Brain microvascular endothelial cell (primary cell): ENCODE measurements around the gene ARHGAP45.
"Not testable (repeated sequence)": the region's sequence is repeated elsewhere in the genome, so short reads cannot be mapped to it uniquely, and the experiment has no call there.

Experiments used
- DNase-seq: peaks from one replicate; pipeline ENCODE4 v3.0.0-alpha.2; 2020
- H3K27ac ChIP-seq: fragments of 250-450 bp; sonication (Bioruptor Pico); 2 replicates; pipeline ENCODE4 v1.5.1; 2020; ENCODE audit warnings: mild to moderate bottlenecking, moderate library complexity
- H3K27me3 ChIP-seq: fragments of 250-450 bp; sonication (Bioruptor Pico); replicated peaks from 2 replicates; pipeline ENCODE4 v1.5.1; 2020; ENCODE audit warnings: mild to moderate bottlenecking
- H3K36me3 ChIP-seq: fragments of 250-450 bp; sonication (Bioruptor Pico); replicated peaks from 2 replicates; pipeline ENCODE4 v1.5.1; 2020; ENCODE audit warnings: mild to moderate bottlenecking
- H3K4me3 ChIP-seq: 2 replicates; pipeline ENCODE4 v1.5.1; 2011; ENCODE audit warnings: low read depth, mild to moderate bottlenecking, control low read depth, low read length, moderate library complexity
- in situ Hi-C: cut with HindIII; loops from 2 replicates; pipeline ENCODE4 v1.10.0; 2017; ENCODE audit warnings: low sequenced_read_pairs, low pct_ligation_motif_present
- TF ChIP-seq, protein P1 (sequence below): IDR thresholded peaks from 2 replicates; pipeline ENCODE4 v1.5.1; 2011; ENCODE audit warnings: low read depth, mild to moderate bottlenecking, moderate library complexity, low read length, control low read depth, inconsistent platforms; ENCODE audit errors: missing control alignments

Gene ARHGAP45

DNA sequence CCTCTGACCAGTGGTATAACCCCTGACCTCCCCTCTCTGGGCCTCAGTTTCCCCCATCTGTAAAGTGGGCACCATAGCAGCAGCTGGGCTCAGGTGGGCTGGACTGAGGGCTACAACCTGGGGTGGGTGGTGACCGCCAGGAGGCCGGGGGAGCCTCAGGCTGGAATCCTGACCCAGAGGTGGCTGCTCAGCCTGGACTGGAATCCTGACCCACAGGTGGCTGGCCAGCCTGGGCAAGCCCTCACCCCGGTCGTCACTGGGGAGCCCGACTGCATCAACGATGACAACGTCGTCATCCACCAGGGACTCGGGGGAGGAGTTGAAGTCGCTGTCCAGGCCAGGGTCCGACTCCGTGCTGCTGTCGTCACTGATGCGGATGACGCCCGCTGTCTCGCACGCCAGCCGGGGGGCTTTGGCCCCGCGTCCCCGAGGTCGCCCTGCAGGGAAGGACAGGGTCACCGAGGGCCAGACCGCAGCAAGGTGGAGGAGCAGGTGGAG is 47.1 kb downstream of the ARHGAP45 start:
- H3K36me3 ChIP-seq: peaks cover 75% of the 10 kb centered on the region
- DNase-seq: no peak
- no peak overlapping the region for H3K27ac ChIP-seq
- no peaks in the 10 kb centered on the region for H3K27me3 ChIP-seq
- H3K4me3 ChIP-seq: no peak overlapping the region
- in situ Hi-C loops: loop anchor here (25.0 kb wide), 1 partner anchor 123 kb away; the partner anchor contains the start of genes ATP5F1D, CBARP and MIDN
- TF ChIP-seq, protein P1, sequence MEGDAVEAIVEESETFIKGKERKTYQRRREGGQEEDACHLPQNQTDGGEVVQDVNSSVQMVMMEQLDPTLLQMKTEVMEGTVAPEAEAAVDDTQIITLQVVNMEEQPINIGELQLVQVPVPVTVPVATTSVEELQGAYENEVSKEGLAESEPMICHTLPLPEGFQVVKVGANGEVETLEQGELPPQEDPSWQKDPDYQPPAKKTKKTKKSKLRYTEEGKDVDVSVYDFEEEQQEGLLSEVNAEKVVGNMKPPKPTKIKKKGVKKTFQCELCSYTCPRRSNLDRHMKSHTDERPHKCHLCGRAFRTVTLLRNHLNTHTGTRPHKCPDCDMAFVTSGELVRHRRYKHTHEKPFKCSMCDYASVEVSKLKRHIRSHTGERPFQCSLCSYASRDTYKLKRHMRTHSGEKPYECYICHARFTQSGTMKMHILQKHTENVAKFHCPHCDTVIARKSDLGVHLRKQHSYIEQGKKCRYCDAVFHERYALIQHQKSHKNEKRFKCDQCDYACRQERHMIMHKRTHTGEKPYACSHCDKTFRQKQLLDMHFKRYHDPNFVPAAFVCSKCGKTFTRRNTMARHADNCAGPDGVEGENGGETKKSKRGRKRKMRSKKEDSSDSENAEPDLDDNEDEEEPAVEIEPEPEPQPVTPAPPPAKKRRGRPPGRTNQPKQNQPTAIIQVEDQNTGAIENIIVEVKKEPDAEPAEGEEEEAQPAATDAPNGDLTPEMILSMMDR: no peak

DNA sequence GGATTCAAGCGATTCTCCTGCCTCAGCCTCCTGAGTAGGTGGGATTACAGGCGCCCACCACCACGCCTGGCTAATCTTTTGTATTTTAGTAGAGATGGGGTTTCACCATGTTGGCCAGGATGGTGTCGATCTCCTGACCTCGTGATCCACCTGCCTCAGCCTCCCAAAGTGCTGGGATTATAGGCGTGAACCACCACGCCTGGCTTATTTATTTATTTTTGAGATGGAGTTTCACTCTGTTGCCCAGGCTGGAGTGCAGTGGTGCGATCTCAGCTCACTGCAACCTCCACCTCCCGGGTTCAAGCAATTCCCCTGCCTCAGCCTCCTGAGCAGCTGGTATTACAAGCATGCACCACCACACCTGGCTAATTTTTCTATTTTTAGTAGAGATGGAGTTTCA is 47.8 kb downstream of the ARHGAP45 start:
- H3K36me3 ChIP-seq: peaks cover 76% of the 10 kb centered on the region
- DNase-seq, H3K27ac ChIP-seq, H3K27me3 ChIP-seq, H3K4me3 ChIP-seq: not testable (repeated sequence)
- in situ Hi-C loops: loop anchor here (25.0 kb wide), 1 partner anchor 123 kb away; the partner anchor contains the start of genes ATP5F1D, CBARP and MIDN

DNA sequence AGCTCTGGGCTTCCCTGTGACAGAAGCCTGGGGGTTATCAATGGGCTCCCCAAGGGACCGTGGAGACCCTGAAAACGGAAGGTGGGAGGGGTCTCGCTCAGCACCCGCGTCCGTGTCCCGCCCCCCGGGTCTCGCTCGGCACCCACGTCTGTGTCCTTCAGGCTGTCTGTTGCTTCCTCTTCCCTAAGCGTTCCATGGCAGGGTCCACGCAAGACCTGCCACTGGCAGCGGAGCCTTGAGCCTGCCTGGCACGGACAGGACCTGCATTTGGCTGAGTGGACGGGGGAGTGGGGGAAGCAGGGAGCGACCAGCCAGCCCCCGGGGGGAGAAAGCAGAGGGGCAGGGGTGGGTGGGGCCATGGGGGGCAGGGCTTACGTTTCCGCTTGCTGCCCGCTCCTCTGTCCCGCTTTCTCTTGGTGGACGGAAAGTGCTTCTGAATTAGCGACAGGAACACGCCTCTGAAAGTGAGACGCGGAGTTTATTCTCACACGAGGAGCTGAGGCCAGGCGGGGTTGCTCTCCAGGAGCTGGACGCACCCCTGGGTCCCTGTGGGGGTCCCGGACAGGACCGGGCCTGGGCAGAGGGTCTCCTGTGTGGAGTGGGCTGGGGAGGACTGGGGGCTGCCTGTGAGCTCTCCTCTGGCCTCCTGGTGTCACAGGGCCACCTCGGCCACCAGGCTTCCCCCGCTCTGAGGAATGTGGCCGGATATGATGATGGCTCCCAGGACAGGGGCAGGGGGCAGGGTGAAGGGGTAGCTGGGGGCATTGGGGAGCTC is 48.9 kb downstream of the ARHGAP45 start:
- TF ChIP-seq, protein P1: no peak
- Histone ChIP-seq H3K27ac (no peak overlapping the region), H3K4me3 (no peak overlapping the region), H3K36me3 (peaks cover 81% of the 10 kb centered on the region), H3K27me3 (no peaks in the 10 kb centered on the region)
- DNase-seq: no peak
- in situ Hi-C loops: loop anchor here (25.0 kb wide), 1 partner anchor 121 kb away; the partner anchor contains the start of genes ATP5F1D, CBARP and MIDN

DNA sequence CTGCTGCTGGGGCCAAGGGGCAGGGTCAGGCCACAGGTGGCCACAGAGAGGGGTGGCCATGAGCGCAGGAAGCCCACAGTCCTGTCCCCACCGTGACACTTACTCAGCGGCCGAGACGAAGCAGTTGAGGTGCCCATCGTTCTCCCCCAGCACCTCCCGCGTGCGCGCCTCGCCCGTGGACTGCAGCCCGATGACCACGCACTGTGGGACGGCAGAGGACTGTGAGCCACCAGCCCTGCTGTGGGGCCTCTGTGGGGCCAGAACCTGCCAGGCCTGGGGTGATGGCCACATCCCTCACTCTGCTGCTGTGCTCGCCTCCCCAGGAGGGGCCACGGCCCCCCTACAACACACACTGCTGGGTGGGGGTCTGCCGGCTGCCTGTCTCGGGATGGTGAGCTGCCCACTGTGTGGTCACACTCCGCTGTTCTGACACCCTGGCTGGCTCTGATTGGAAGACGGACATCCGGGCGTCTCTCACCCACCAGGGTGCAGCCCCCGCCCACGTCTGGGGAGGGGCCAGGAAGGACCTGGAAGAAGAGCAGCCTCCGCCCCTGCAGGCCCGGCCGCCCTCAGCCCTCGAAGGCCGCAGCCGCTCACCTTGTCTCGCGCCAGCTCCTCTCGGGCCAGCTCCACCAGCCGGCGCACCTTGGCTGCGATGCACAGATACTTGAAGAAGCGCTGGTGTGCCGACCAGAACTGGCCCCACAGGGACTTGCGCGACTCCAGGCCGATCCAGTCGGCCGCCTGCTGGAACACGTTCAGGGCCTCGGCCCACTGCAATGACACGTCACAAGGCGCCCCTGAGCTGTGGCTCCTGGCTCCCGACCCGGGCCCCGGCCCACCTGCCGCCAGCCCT is 50.0 kb downstream of the ARHGAP45 start:
- Histone ChIP-seq H3K4me3 (no peak overlapping the region), H3K36me3 (peaks cover 85% of the 10 kb centered on the region), H3K27me3 (no peaks in the 10 kb centered on the region), H3K27ac (no peak overlapping the region)
- in situ Hi-C loops: loop anchor here (25.0 kb wide), 1 partner anchor 120 kb away; the partner anchor contains the start of genes ATP5F1D, CBARP and MIDN
- no peak for DNase-seq
- TF ChIP-seq, protein P1: no peak

DNA sequence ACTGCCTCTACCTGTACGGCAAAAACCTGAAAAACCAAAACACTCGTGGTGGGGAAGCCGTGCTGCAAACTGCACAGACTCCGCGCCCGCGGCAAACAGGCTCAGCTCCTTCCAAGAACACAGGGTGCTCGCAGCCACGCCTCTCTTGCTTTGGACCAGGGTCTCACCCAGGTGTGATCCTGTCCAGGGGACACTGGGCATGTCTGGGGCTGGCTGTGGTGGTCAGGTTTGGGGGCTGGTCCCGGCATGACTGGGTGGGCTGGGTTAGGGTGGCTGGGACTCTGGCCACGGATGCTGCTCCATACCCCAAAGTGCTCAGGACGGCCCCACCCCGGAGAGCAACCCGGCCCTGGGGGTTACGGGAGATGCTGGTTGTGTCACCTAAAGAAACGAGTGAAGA is 50.7 kb downstream of the ARHGAP45 start:
- Histone ChIP-seq H3K27ac (no peak overlapping the region), H3K36me3 (peaks cover 85% of the 10 kb centered on the region), H3K27me3 (no peaks in the 10 kb centered on the region), H3K4me3 (no peak overlapping the region)
- TF ChIP-seq, protein P1: no peak
- DNase-seq: no peak
- in situ Hi-C loops: loop anchor here (25.0 kb wide), 1 partner anchor 120 kb away; the partner anchor contains the start of genes ATP5F1D, CBARP and MIDN
